ENCODE data around the gene OTOG. TPM values are rescaled to one million over a fixed set of nuclear protein-coding genes. Genes with fewer than 3 reads are reported as not detected.

The OTOG gene
- total RNA-seq, 1 experiment from 2014 or later = not detected

- DNase-seq (ENCODE audit: unreplicated experiment) = no peak
- Mint-ChIP-seq H3K4me3 (ENCODE audit: unreplicated experiment) (no peak overlapping the region), H3K27ac (ENCODE audit: low read depth, unreplicated experiment) (no peak overlapping the region)
These were observed 17.1 kb downstream of the OTOG start for GRCh38 chr11:17563961-17564686.

GRCh38 chr11:17564687-17565042 is 17.6 kb downstream of the OTOG start:
- BruUV-seq (replicated peaks) = no TSS peak
- Mint-ChIP-seq H3K4me1 (ENCODE audit: insufficient read depth, unreplicated experiment) (no peaks in the 10 kb centered on the region), H3K27me3 (ENCODE audit: insufficient read depth, unreplicated experiment) (peaks cover 27% of the 10 kb centered on the region), H3K9me3 (ENCODE audit: unreplicated experiment) (no peaks in the 10 kb centered on the region), H3K36me3 (ENCODE audit: insufficient read depth, unreplicated experiment) (peaks cover 5% of the 10 kb centered on the region), H3K4me3 (ENCODE audit: unreplicated experiment) (no peak overlapping the region), H3K27ac (ENCODE audit: low read depth, unreplicated experiment) (no peak overlapping the region)
- TF ChIP-seq CTCF (IDR thresholded peaks at IDR 0.05; ENCODE audit: unreplicated experiment) = no peak
- no peak for DNase-seq (ENCODE audit: unreplicated experiment)
- ChIA-PET CTCF (interaction anchor here (0.6 to 1.1 kb wide), 2 partner anchors 11 to 23 kb away, joined by 3 read pairs; no protein-coding TSS in a partner anchor), POLR2A (interaction anchor here (0.6 to 1.1 kb wide), 2 partner anchors 11 to 1020 kb away, joined by 3 read pairs; no protein-coding TSS in a partner anchor)
- intact Hi-C loops (cut with micrococcal nuclease) = no loop called here

More at GRCh38 chr11:17563961-17564686, 17.1 kb downstream of the OTOG start:
- intact Hi-C loops (cut with micrococcal nuclease) = no loop called here
- TF ChIP-seq CTCF (IDR thresholded peaks at IDR 0.05; ENCODE audit: unreplicated experiment) = no peak
- Mint-ChIP-seq H3K36me3 (ENCODE audit: insufficient read depth, unreplicated experiment) (peaks cover 5% of the 10 kb centered on the region), H3K27me3 (ENCODE audit: insufficient read depth, unreplicated experiment) (peaks cover 29% of the 10 kb centered on the region), H3K9me3 (ENCODE audit: unreplicated experiment) (no peaks in the 10 kb centered on the region), H3K4me1 (ENCODE audit: insufficient read depth, unreplicated experiment) (no peaks in the 10 kb centered on the region)
- BruUV-seq (replicated peaks) = no TSS peak
- ChIA-PET POLR2A (no interaction called here), CTCF (interaction anchor here (0.6 to 1.1 kb wide), 3 partner anchors 10 to 36 kb away, joined by 3 read pairs; no protein-coding TSS in a partner anchor)

GRCh38 chr11:17568944-17569343 is 21.9 kb downstream of the OTOG start:
- no peak for TF ChIP-seq CTCF (IDR thresholded peaks at IDR 0.05; ENCODE audit: unreplicated experiment)
- H3K36me3 Mint-ChIP-seq (ENCODE audit: insufficient read depth, unreplicated experiment) = peaks cover 5% of the 10 kb centered on the region
- DNase-seq (ENCODE audit: unreplicated experiment) = no peak
- H3K27ac Mint-ChIP-seq (ENCODE audit: low read depth, unreplicated experiment) = no peak overlapping the region
- intact Hi-C loops (cut with micrococcal nuclease) = no loop called here
- no peak overlapping the region for H3K4me3 Mint-ChIP-seq (ENCODE audit: unreplicated experiment)
- CTCF ChIA-PET = interaction anchor here (0.7 kb wide), 1 partner anchor 18 kb away, joined by 3 read pairs; no protein-coding TSS in a partner anchor
- H3K9me3 Mint-ChIP-seq (ENCODE audit: unreplicated experiment) = no peaks in the 10 kb centered on the region
- H3K4me1 Mint-ChIP-seq (ENCODE audit: insufficient read depth, unreplicated experiment) = no peaks in the 10 kb centered on the region
- H3K27me3 Mint-ChIP-seq (ENCODE audit: insufficient read depth, unreplicated experiment) = peaks cover 46% of the 10 kb centered on the region
- no TSS peak for BruUV-seq (replicated peaks)
- POLR2A ChIA-PET = no interaction called here

DNA sequence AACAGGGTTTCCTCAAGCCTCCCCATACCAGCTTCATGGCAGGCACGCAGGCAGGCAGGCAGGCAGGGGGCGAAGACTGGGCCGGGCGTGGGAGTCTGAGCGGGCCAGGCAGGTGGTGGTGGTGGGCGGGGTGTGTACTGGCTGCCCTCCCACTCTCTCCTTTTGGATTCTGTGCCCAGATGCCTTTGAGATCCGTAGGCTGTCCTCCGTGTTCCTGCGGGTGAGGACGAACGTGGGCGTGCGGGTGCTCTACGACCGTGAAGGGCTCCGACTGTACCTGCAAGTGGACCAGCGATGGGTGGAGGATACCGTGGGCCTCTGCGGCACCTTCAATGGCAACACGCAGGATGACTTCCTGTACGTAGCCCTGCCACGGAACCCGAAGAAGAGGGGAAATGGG is 23.0 kb downstream of the OTOG start:
- peaks cover 5% of the 10 kb centered on the region for H3K36me3 Mint-ChIP-seq (ENCODE audit: insufficient read depth, unreplicated experiment)
- no peak overlapping the region for H3K4me3 Mint-ChIP-seq (ENCODE audit: unreplicated experiment)
- H3K27ac Mint-ChIP-seq (ENCODE audit: low read depth, unreplicated experiment) = no peak overlapping the region
- no peaks in the 10 kb centered on the region for H3K4me1 Mint-ChIP-seq (ENCODE audit: insufficient read depth, unreplicated experiment)
- POLR2A ChIA-PET = no interaction called here
- no peak for DNase-seq (ENCODE audit: unreplicated experiment)
- H3K27me3 Mint-ChIP-seq (ENCODE audit: insufficient read depth, unreplicated experiment) = peaks cover 46% of the 10 kb centered on the region
- no peaks in the 10 kb centered on the region for H3K9me3 Mint-ChIP-seq (ENCODE audit: unreplicated experiment)
- no peak for TF ChIP-seq CTCF (IDR thresholded peaks at IDR 0.05; ENCODE audit: unreplicated experiment)
- no TSS peak for BruUV-seq (replicated peaks)
- CTCF ChIA-PET = interaction anchor here (1.0 kb wide), 1 partner anchor 15 kb away, joined by 3 read pairs; no protein-coding TSS in a partner anchor
- intact Hi-C loops (cut with micrococcal nuclease) = no loop called here

Data from MCF 10A (cell line).